Measurements from ENCODE around the gene TMEM187.

Gene TMEM187

GRCh38 chrX:153925739-153926551, 46.6 kb upstream of the TMEM187 start, which contains the start of gene ARHGAP4:
Gene ARHGAP4, minus strand, starts transcription at chrX:153926264. Its CDS starts 62 bp downstream, at chrX:153926202.
- no peaks in the 10 kb centered on the region for H3K36me3 ChIP-seq (ENCODE audit: control insufficient read depth, insufficient read depth, low read length)
- H4K8ac ChIP-seq (ENCODE audit: low read depth, low read length) = no peak within 1 kb of the TSS
- H2BK15ac ChIP-seq (replicated peaks; ENCODE audit: low read depth) = peak within 1 kb of the TSS; percentile 10
- H2BK120ac ChIP-seq (ENCODE audit: low read depth, low read length) = no peak within 1 kb of the TSS
- no peak within 1 kb of the TSS for H2BK5ac ChIP-seq (ENCODE audit: low read length)
- DNase-seq = peak; percentile 73
- H3K4ac ChIP-seq (ENCODE audit: low read depth, low read length) = peak within 1 kb of the TSS; percentile 77
- H3K18ac ChIP-seq (ENCODE audit: low read length) = peak within 1 kb of the TSS; percentile 56
- peaks cover 3% of the 10 kb centered on the region for H3K4me1 ChIP-seq (ENCODE audit: control insufficient read depth, low read depth, low read length)
- peak within 1 kb of the TSS; percentile 97 for H3K56ac ChIP-seq (ENCODE audit: low read length)
- WGBS (ENCODE audit: extremely low coverage, insufficient coverage, low lambda C conversion rate) = no CpG with 5 or more reads among the region's 59 CpGs
- no peaks in the 10 kb centered on the region for H3K27me3 ChIP-seq (ENCODE audit: insufficient read depth, low read length, poor library complexity)
- peak within 1 kb of the TSS; percentile 94 for H3K9ac ChIP-seq (ENCODE audit: low read length)
- H3K23ac ChIP-seq (ENCODE audit: low read length) = no peak within 1 kb of the TSS
- peak within 1 kb of the TSS; percentile 64 for H3K4me2 ChIP-seq (ENCODE audit: low read length)
- peak within 1 kb of the TSS; percentile 96 for H3K27ac ChIP-seq (ENCODE audit: low read depth, low read length)
- H4K5ac ChIP-seq (ENCODE audit: low read length) = no peak within 1 kb of the TSS
- H3K79me2 ChIP-seq (ENCODE audit: control insufficient read depth, insufficient read depth, low read length) = no peaks in the 10 kb centered on the region
- H3K79me1 ChIP-seq (ENCODE audit: low read length) = peaks cover 1% of the 10 kb centered on the region
- peak within 1 kb of the TSS; percentile 32 for H3K4me3 ChIP-seq (ENCODE audit: low read length)
- no peak within 1 kb of the TSS for H2AK5ac ChIP-seq (ENCODE audit: low read length)

GRCh38 chrX:153926552-153926857, 46.0 kb upstream of the TMEM187 start:
- Histone ChIP-seq H3K36me3 (ENCODE audit: control insufficient read depth, insufficient read depth, low read length) (no peaks in the 10 kb centered on the region), H3K18ac (ENCODE audit: low read length) (peak overlapping the region; percentile 56), H3K23ac (ENCODE audit: low read length) (no peak overlapping the region), H3K4me1 (ENCODE audit: control insufficient read depth, low read depth, low read length) (peaks cover 3% of the 10 kb centered on the region), H3K4me2 (ENCODE audit: low read length) (peak overlapping the region; percentile 36), H4K5ac (ENCODE audit: low read length) (no peak overlapping the region), H3K27ac (ENCODE audit: low read depth, low read length) (peak overlapping the region; percentile 96), H3K56ac (ENCODE audit: low read length) (peak overlapping the region; percentile 97), H2BK5ac (ENCODE audit: low read length) (no peak overlapping the region), H3K4ac (ENCODE audit: low read depth, low read length) (peak overlapping the region; percentile 77), H3K27me3 (ENCODE audit: insufficient read depth, low read length, poor library complexity) (no peaks in the 10 kb centered on the region), H2BK120ac (ENCODE audit: low read depth, low read length) (no peak overlapping the region), H3K79me1 (ENCODE audit: low read length) (peaks cover 1% of the 10 kb centered on the region), H2BK15ac (replicated peaks; ENCODE audit: low read depth) (peak overlapping the region; percentile 10), H2AK5ac (ENCODE audit: low read length) (no peak overlapping the region), H4K8ac (ENCODE audit: low read depth, low read length) (no peak overlapping the region), H3K4me3 (ENCODE audit: low read length) (no peak overlapping the region), H3K9ac (ENCODE audit: low read length) (peak overlapping the region; percentile 87), H3K79me2 (ENCODE audit: control insufficient read depth, insufficient read depth, low read length) (no peaks in the 10 kb centered on the region)
- no CpG with 5 or more reads among the region's 4 CpGs for WGBS (ENCODE audit: extremely low coverage, insufficient coverage, low lambda C conversion rate)
- DNase-seq = peak; percentile 77

- Histone ChIP-seq H3K27ac (ENCODE audit: low read depth, low read length) (peak overlapping the region; percentile 96), H3K23ac (ENCODE audit: low read length) (no peak overlapping the region), H3K56ac (ENCODE audit: low read length) (peak overlapping the region; percentile 97), H2AK5ac (ENCODE audit: low read length) (no peak overlapping the region), H3K4ac (ENCODE audit: low read depth, low read length) (peak overlapping the region; percentile 83), H3K27me3 (ENCODE audit: insufficient read depth, low read length, poor library complexity) (no peaks in the 10 kb centered on the region), H2BK120ac (ENCODE audit: low read depth, low read length) (no peak overlapping the region), H3K18ac (ENCODE audit: low read length) (peak overlapping the region; percentile 96), H3K79me2 (ENCODE audit: control insufficient read depth, insufficient read depth, low read length) (no peaks in the 10 kb centered on the region), H3K4me3 (ENCODE audit: low read length) (no peak overlapping the region), H2BK5ac (ENCODE audit: low read length) (peak overlapping the region; percentile 76), H2BK15ac (replicated peaks; ENCODE audit: low read depth) (no peak overlapping the region), H3K9ac (ENCODE audit: low read length) (peak overlapping the region; percentile 94), H3K4me2 (ENCODE audit: low read length) (peak overlapping the region; percentile 64), H3K36me3 (ENCODE audit: control insufficient read depth, insufficient read depth, low read length) (no peaks in the 10 kb centered on the region), H3K4me1 (ENCODE audit: control insufficient read depth, low read depth, low read length) (peaks cover 3% of the 10 kb centered on the region), H4K5ac (ENCODE audit: low read length) (no peak overlapping the region), H4K8ac (ENCODE audit: low read depth, low read length) (no peak overlapping the region), H3K79me1 (ENCODE audit: low read length) (peaks cover 1% of the 10 kb centered on the region)
- DNase-seq = no peak
- no CpG with 5 or more reads among the region's 31 CpGs for WGBS (ENCODE audit: extremely low coverage, insufficient coverage, low lambda C conversion rate)
Measured at GRCh38 chrX:153926858-153927671, 45.5 kb upstream of the TMEM187 start.

GRCh38 chrX:153927672-153927921, 45.0 kb upstream of the TMEM187 start:
- no peaks in the 10 kb centered on the region for H3K36me3 ChIP-seq (ENCODE audit: control insufficient read depth, insufficient read depth, low read length)
- no peak overlapping the region for H2BK120ac ChIP-seq (ENCODE audit: low read depth, low read length)
- H3K27me3 ChIP-seq (ENCODE audit: insufficient read depth, low read length, poor library complexity) = no peaks in the 10 kb centered on the region
- no peak overlapping the region for H2AK5ac ChIP-seq (ENCODE audit: low read length)
- H2BK5ac ChIP-seq (ENCODE audit: low read length) = peak overlapping the region; percentile 76
- H3K9ac ChIP-seq (ENCODE audit: low read length) = peak overlapping the region; percentile 94
- H3K4ac ChIP-seq (ENCODE audit: low read depth, low read length) = peak overlapping the region; percentile 83
- no peak overlapping the region for H2BK15ac ChIP-seq (replicated peaks; ENCODE audit: low read depth)
- H3K79me1 ChIP-seq (ENCODE audit: low read length) = peaks cover 1% of the 10 kb centered on the region
- H3K23ac ChIP-seq (ENCODE audit: low read length) = no peak overlapping the region
- WGBS (ENCODE audit: extremely low coverage, insufficient coverage, low lambda C conversion rate) = no CpG with 5 or more reads among the region's 8 CpGs
- no peaks in the 10 kb centered on the region for H3K79me2 ChIP-seq (ENCODE audit: control insufficient read depth, insufficient read depth, low read length)
- H3K56ac ChIP-seq (ENCODE audit: low read length) = peak overlapping the region; percentile 97
- peak overlapping the region; percentile 96 for H3K18ac ChIP-seq (ENCODE audit: low read length)
- H3K4me1 ChIP-seq (ENCODE audit: control insufficient read depth, low read depth, low read length) = peaks cover 3% of the 10 kb centered on the region
- no peak overlapping the region for H4K8ac ChIP-seq (ENCODE audit: low read depth, low read length)
- peak overlapping the region; percentile 64 for H3K4me2 ChIP-seq (ENCODE audit: low read length)
- peak overlapping the region; percentile 34 for H3K4me3 ChIP-seq (ENCODE audit: low read length)
- peak overlapping the region; percentile 23 for H4K5ac ChIP-seq (ENCODE audit: low read length)
- H3K27ac ChIP-seq (ENCODE audit: low read depth, low read length) = peak overlapping the region; percentile 96
- DNase-seq = no peak

- Histone ChIP-seq H3K79me2 (ENCODE audit: control insufficient read depth, insufficient read depth, low read length) (no peaks in the 10 kb centered on the region), H3K9ac (ENCODE audit: low read length) (peak overlapping the region; percentile 94), H3K18ac (ENCODE audit: low read length) (peak overlapping the region; percentile 96), H2BK15ac (replicated peaks; ENCODE audit: low read depth) (no peak overlapping the region), H2BK5ac (ENCODE audit: low read length) (peak overlapping the region; percentile 76), H3K79me1 (ENCODE audit: low read length) (peaks cover 1% of the 10 kb centered on the region), H3K4ac (ENCODE audit: low read depth, low read length) (peak overlapping the region; percentile 83), H3K27ac (ENCODE audit: low read depth, low read length) (peak overlapping the region; percentile 96), H3K23ac (ENCODE audit: low read length) (no peak overlapping the region), H3K36me3 (ENCODE audit: control insufficient read depth, insufficient read depth, low read length) (no peaks in the 10 kb centered on the region), H3K4me3 (ENCODE audit: low read length) (peak overlapping the region; percentile 34), H4K5ac (ENCODE audit: low read length) (peak overlapping the region; percentile 23), H3K4me2 (ENCODE audit: low read length) (peak overlapping the region; percentile 64), H3K4me1 (ENCODE audit: control insufficient read depth, low read depth, low read length) (peaks cover 3% of the 10 kb centered on the region), H2BK120ac (ENCODE audit: low read depth, low read length) (no peak overlapping the region), H4K8ac (ENCODE audit: low read depth, low read length) (no peak overlapping the region), H3K27me3 (ENCODE audit: insufficient read depth, low read length, poor library complexity) (no peaks in the 10 kb centered on the region), H3K56ac (ENCODE audit: low read length) (peak overlapping the region; percentile 97), H2AK5ac (ENCODE audit: low read length) (no peak overlapping the region)
- peak; percentile 98 for DNase-seq
- no CpG with 5 or more reads among the region's 76 CpGs for WGBS (ENCODE audit: extremely low coverage, insufficient coverage, low lambda C conversion rate)
Measured at GRCh38 chrX:153927922-153928760, 44.4 kb upstream of the TMEM187 start.

All from mesendoderm (in vitro differentiated cells).